H1 (cell line): ENCODE data around the gene EXD1. TPM values are rescaled to one million over a fixed set of nuclear protein-coding genes. Genes with fewer than 3 reads are reported as not detected.

ENCODE experiments used
- CTCF ChIA-PET: fragments of 300-600 bp; sonication (Branson Sonifier 250); formaldehyde crosslinking; loops from one replicate; lab custom pipeline; 2021; ENCODE audit not compliant: partially characterized antibody; lab: Charles Lee
- POLR2A ChIA-PET: fragments of 300-600 bp; sonication (Branson Sonifier 250); formaldehyde crosslinking; loops from one replicate; lab custom pipeline; 2021; ENCODE audit warnings: inconsistent platforms; ENCODE audit not compliant: partially characterized antibody; lab: Charles Lee
- DNase-seq, 2 experiments: peaks; one replicate each; pipeline versions ENCODE4 v3.0.0 to v3.0.0-alpha.2; 2010 to 2022; ENCODE audit warnings: low spot score in 2 of 2, low read depth in 1 of 2, mixed read lengths in 1 of 2
- FAIRE-seq: peaks from 2 replicates; lab custom pipeline; 2011; peaks lifted over from hg19 to GRCh38; lab: Jason Lieb, UNC
- H2AFZ ChIP-seq: 2 replicates; pipeline ENCODE4 v1.8.1; 2012; ENCODE audit warnings: low read length, inconsistent platforms
- H2AK5ac ChIP-seq: 2 replicates; pipeline ENCODE4 v1.6.1; 2013; ENCODE audit warnings: low read depth, low read length
- H2BK120ac ChIP-seq: replicated peaks from 2 replicates; pipeline ENCODE3; 2013; ENCODE audit warnings: low read depth, low read length, inconsistent platforms
- H2BK12ac ChIP-seq: 2 replicates; pipeline ENCODE4 v1.6.1; 2013; ENCODE audit warnings: low read depth, low read length
- H2BK15ac ChIP-seq: 2 replicates; pipeline ENCODE4 v1.6.1; 2013; ENCODE audit warnings: low read length
- H2BK20ac ChIP-seq: 2 replicates; pipeline ENCODE4 v1.6.1; 2013; ENCODE audit warnings: low read length
- H2BK5ac ChIP-seq: 2 replicates; pipeline ENCODE4 v1.6.1; 2013; ENCODE audit warnings: low read depth, low read length
- H3K14ac ChIP-seq: 2 replicates; pipeline ENCODE4 v1.6.1; 2013; ENCODE audit warnings: inconsistent platforms; ENCODE audit not compliant: insufficient read length
- H3K18ac ChIP-seq: 2 replicates; pipeline ENCODE4 v1.6.1; 2013; ENCODE audit warnings: low read length; ENCODE audit errors: extremely low read depth
- H3K23ac ChIP-seq: 2 replicates; pipeline ENCODE4 v1.6.1; 2013; ENCODE audit warnings: inconsistent platforms; ENCODE audit not compliant: insufficient read length
- H3K23me2 ChIP-seq: 2 replicates; pipeline ENCODE4 v1.6.1; 2013; ENCODE audit warnings: low read depth, low read length
- H3K27ac ChIP-seq: 2 replicates; pipeline ENCODE4 v1.6.1; 2011; ENCODE audit warnings: low read depth, low read length, inconsistent platforms
- H3K27me3 ChIP-seq, 4 experiments: replicated peaks in 1 of 4; 1 replicate in 1 of 4; 2 replicates in 3 of 4; pipeline versions ENCODE4 v1.6.1 to v1.8.1; 2011 to 2013; ENCODE audit warnings: low read length in 3 of 4, mild to moderate bottlenecking in 3 of 4, inconsistent platforms in 2 of 4, mixed read lengths in 2 of 4, moderate library complexity in 1 of 4; ENCODE audit not compliant: control insufficient read depth in 3 of 4, insufficient read depth in 3 of 4; ENCODE audit errors: extremely low read depth in 1 of 4
- H3K36me3 ChIP-seq, 4 experiments: 2 replicates each; pipeline versions ENCODE4 v1.6.1 to v1.8.1; 2011 to 2013; ENCODE audit warnings: mild to moderate bottlenecking in 4 of 4, low read length in 3 of 4, moderate library complexity in 2 of 4, control low read depth in 1 of 4, inconsistent platforms in 1 of 4; ENCODE audit not compliant: insufficient read depth in 4 of 4, control insufficient read depth in 2 of 4
- H3K4ac ChIP-seq: replicated peaks from 2 replicates; pipeline ENCODE3; 2013; ENCODE audit warnings: low read length, low read depth, mixed read lengths, inconsistent platforms; ENCODE audit not compliant: insufficient read length
- H3K4me1 ChIP-seq, 4 experiments: replicated peaks in 1 of 4; 1 replicate in 1 of 4; 2 replicates in 3 of 4; pipeline versions ENCODE4 v1.6.1 to v1.8.1; 2011 to 2013; ENCODE audit warnings: low read length in 3 of 4, inconsistent platforms in 2 of 4, mixed read lengths in 1 of 4; ENCODE audit not compliant: insufficient read depth in 4 of 4, control insufficient read depth in 3 of 4
- H3K4me2 ChIP-seq, 2 experiments: 2 replicates each; pipeline versions ENCODE4 v1.6.1 to v1.8.1; 2011 to 2013; ENCODE audit warnings: low read depth in 2 of 2, low read length in 2 of 2, control low read depth in 1 of 2, inconsistent platforms in 1 of 2, mild to moderate bottlenecking in 1 of 2; ENCODE audit not compliant: insufficient read depth in 1 of 2
- H3K4me3 ChIP-seq, 4 experiments: fragments of 200-600, 300-600 bp in 1 of 4; sonication (generic), shearing (Covaris generic), sonication (Bioruptor Twin) in 1 of 4; 2 replicates each; pipeline versions ENCODE4 v1.5.1 to v1.8.1; 2011 to 2016; ENCODE audit warnings: low read length in 4 of 4, low read depth in 3 of 4, control low read depth in 2 of 4, inconsistent platforms in 2 of 4, mild to moderate bottlenecking in 2 of 4, mixed read lengths in 1 of 4, moderate library complexity in 1 of 4; ENCODE audit not compliant: insufficient read depth in 2 of 4; ENCODE audit errors: extremely low read depth in 1 of 4
- H3K56ac ChIP-seq: replicated peaks from 2 replicates; pipeline ENCODE3; 2013; ENCODE audit warnings: low read depth, mild to moderate bottlenecking, mixed read lengths, low read length, inconsistent platforms; ENCODE audit not compliant: insufficient read length
- H3K79me1 ChIP-seq: 2 replicates; pipeline ENCODE4 v1.6.1; 2013; ENCODE audit warnings: low read depth, low read length, control low read depth
- H3K79me2 ChIP-seq, 2 experiments: 2 replicates each; pipeline versions ENCODE4 v1.6.1 to v1.8.1; 2012 to 2013; ENCODE audit warnings: low read length in 2 of 2, mild to moderate bottlenecking in 2 of 2, inconsistent platforms in 1 of 2; ENCODE audit not compliant: insufficient read depth in 2 of 2, control insufficient read depth in 1 of 2
- H3K9ac ChIP-seq, 4 experiments: replicated peaks in 1 of 4; 1 replicate in 1 of 4; 2 replicates in 3 of 4; pipeline versions ENCODE4 v1.6.1 to v1.8.1; 2011 to 2013; ENCODE audit warnings: low read depth in 3 of 4, low read length in 3 of 4, control low read depth in 2 of 4, mild to moderate bottlenecking in 2 of 4, moderate library complexity in 2 of 4, inconsistent platforms in 1 of 4; ENCODE audit errors: extremely low read depth in 1 of 4
- H3K9me3 ChIP-seq, 2 experiments: 2 replicates each; pipeline versions ENCODE4 v1.6.1 to v1.8.1; 2012 to 2013; ENCODE audit warnings: mild to moderate bottlenecking in 2 of 2, moderate library complexity in 2 of 2, control low read depth in 1 of 2, inconsistent platforms in 1 of 2, low read depth in 1 of 2, low read length in 1 of 2, mixed read lengths in 1 of 2; ENCODE audit not compliant: insufficient read depth in 2 of 2
- H4K20me1 ChIP-seq, 2 experiments: replicated peaks in 1 of 2; 2 replicates each; pipeline versions ENCODE3 to v1.8.1; 2011 to 2013; ENCODE audit warnings: inconsistent platforms in 2 of 2, low read length in 2 of 2, mild to moderate bottlenecking in 1 of 2; ENCODE audit not compliant: insufficient read depth in 2 of 2, control insufficient read depth in 1 of 2
- H4K5ac ChIP-seq: 2 replicates; pipeline ENCODE4 v1.6.1; 2013; ENCODE audit warnings: low read length, low read depth, mixed read lengths, inconsistent platforms; ENCODE audit not compliant: insufficient read length
- H4K8ac ChIP-seq: 2 replicates; pipeline ENCODE4 v1.8.0; 2013; ENCODE audit warnings: mild to moderate bottlenecking, moderate library complexity, low read length, inconsistent platforms; ENCODE audit not compliant: insufficient read depth; ENCODE audit errors: extremely low read depth
- H4K91ac ChIP-seq: replicated peaks from 2 replicates; pipeline ENCODE3; 2013; ENCODE audit warnings: low read length, mixed read lengths, inconsistent platforms; ENCODE audit not compliant: insufficient read length
- ATF3 ChIP-seq: IDR thresholded peaks from 2 replicates; pipeline ENCODE4 v1.6.1; 2011; ENCODE audit warnings: low read depth, mild to moderate bottlenecking, low read length; ENCODE audit not compliant: insufficient read depth
- BACH1 ChIP-seq: IDR thresholded peaks from 2 replicates; pipeline ENCODE4 v1.6.1; 2012; ENCODE audit warnings: low read length, improper control_type of control experiment
- FOSL1 ChIP-seq: IDR thresholded peaks from 2 replicates; pipeline ENCODE4 v1.6.1; 2011; ENCODE audit warnings: mild to moderate bottlenecking, low read depth, low read length, moderate library complexity; ENCODE audit not compliant: insufficient read depth
- GTF2F1 ChIP-seq: IDR thresholded peaks from 2 replicates; pipeline ENCODE4 v1.6.1; 2012; ENCODE audit warnings: low read depth, low read length, improper control_type of control experiment, borderline replicate concordance
- HDAC2 ChIP-seq, 2 experiments: fragments of 300-600 bp in 1 of 2; sonication (generic) in 1 of 2; IDR thresholded peaks; 2 replicates each; pipeline ENCODE4 v1.6.1; 2011 to 2012; ENCODE audit warnings: low read depth in 2 of 2, low read length in 2 of 2, mild to moderate bottlenecking in 2 of 2, moderate library complexity in 2 of 2, borderline replicate concordance in 1 of 2, inconsistent platforms in 1 of 2
- HDAC6 ChIP-seq: IDR thresholded peaks from one replicate; pipeline ENCODE4 v1.7.1; 2012; ENCODE audit warnings: low read depth, mild to moderate bottlenecking, inconsistent platforms, low read length, moderate library complexity
- JUN ChIP-seq: IDR thresholded peaks from 2 replicates; pipeline ENCODE4 v1.6.1; 2011; ENCODE audit warnings: low read depth, mild to moderate bottlenecking, improper control_type of control experiment, low read length
- MAFK ChIP-seq: IDR thresholded peaks from 2 replicates; pipeline ENCODE4 v1.6.1; 2012; ENCODE audit warnings: low read depth, mild to moderate bottlenecking, improper control_type of control experiment, low read length
- NANOG ChIP-seq: IDR thresholded peaks from 2 replicates; pipeline ENCODE4 v1.6.1; 2011; ENCODE audit warnings: low read length, low read depth, mild to moderate bottlenecking, inconsistent platforms; ENCODE audit not compliant: insufficient read depth, poor library complexity, severe bottlenecking
- NRF1 ChIP-seq: IDR thresholded peaks from 2 replicates; pipeline ENCODE4 v1.6.1; 2011; ENCODE audit warnings: mild to moderate bottlenecking, low read depth, low read length, improper control_type of control experiment
- POLR2AphosphoS5 ChIP-seq: IDR thresholded peaks from 2 replicates; pipeline ENCODE4 v1.6.1; 2011; ENCODE audit warnings: low read depth, low read length
- SAP30 ChIP-seq: fragments of 300-600 bp; sonication (generic); IDR thresholded peaks from 2 replicates; pipeline ENCODE4 v1.7.1; 2012; ENCODE audit warnings: low read length, moderate library complexity, mild to moderate bottlenecking, inconsistent platforms; ENCODE audit not compliant: insufficient read depth, insufficient replicate concordance
- SP4 ChIP-seq: IDR thresholded peaks from 2 replicates; pipeline ENCODE4 v1.6.1; 2012; ENCODE audit warnings: low read length, inconsistent platforms
- SUZ12 ChIP-seq: fragments of 200-600 bp; sonication (generic); IDR thresholded peaks from 2 replicates; pipeline ENCODE4 v1.6.1; 2012; ENCODE audit warnings: mild to moderate bottlenecking, inconsistent platforms, low read length, moderate library complexity, mixed read lengths
- TAF7 ChIP-seq: optimal IDR thresholded peaks from 2 replicates; pipeline ENCODE3; 2011; ENCODE audit warnings: low read depth, mild to moderate bottlenecking, inconsistent platforms, low read length, moderate library complexity, borderline replicate concordance
- polyA plus RNA-seq, 7 experiments: library from polyadenylated mRNA; depleted of rRNA in 3 of 7; stranded (reverse) in 5 of 7; unstranded in 2 of 7; fragments of >200 nt in 5 of 7; fragments of 200-250 nt in 2 of 7; gene quantifications; 1 replicate in 5 of 7; 2 replicates in 1 of 7; 4 replicates in 1 of 7; pipeline versions ENCODE4 v1.2.1 to v1.2.3, GENCODE V29; 2011 to 2013; ENCODE audit warnings: missing spikeins in 2 of 7, mixed read lengths in 2 of 7
- total RNA-seq: library from RNA; stranded (reverse); fragmentation: NEBNext Ultra II Directional; extraction: Animal tissue kit (Norgen Biotek cat#: 25700); gene quantifications from 2 replicates; pipeline ENCODE4 v1.2.1, GENCODE V29; 2021

The EXD1 gene
- total and polyA plus RNA-seq, 2 of the 8 experiments (the other 6 are each of a cell fraction or from before 2014, with no cell fraction given) = 0.06 to 0.54 TPM

DNA sequence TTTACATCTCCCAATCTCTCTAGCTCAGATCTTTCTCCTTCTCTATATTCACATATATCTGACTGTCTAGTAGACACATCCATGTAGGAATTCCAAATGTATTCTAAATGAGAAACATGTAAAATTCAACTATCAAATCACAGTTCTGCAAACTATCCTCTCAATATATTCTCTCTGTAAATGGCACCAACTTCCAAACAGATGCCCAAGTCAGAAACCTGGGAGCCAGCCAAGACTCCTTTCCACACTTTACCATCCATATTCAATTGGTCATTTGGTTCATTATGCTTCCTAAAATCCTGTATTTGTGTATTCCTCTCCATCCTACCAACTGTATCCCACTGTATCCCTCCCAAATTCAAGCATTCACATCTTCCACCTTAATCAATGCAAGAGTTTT, 61.5 kb downstream of the EXD1 start:
- H3K23ac ChIP-seq = no peak overlapping the region
- FAIRE-seq (no peak), DNase-seq (no peak)
- no peaks in the 10 kb centered on the region for H3K23me2 ChIP-seq
- no peak overlapping the region for H2BK120ac ChIP-seq
- H3K56ac ChIP-seq = no peak overlapping the region
- no peaks in the 10 kb centered on the region for H3K79me1 ChIP-seq
- no peak overlapping the region for H2BK5ac ChIP-seq
- H4K20me1 ChIP-seq = no peaks in the 10 kb centered on the region
- no peak overlapping the region for H3K4me3 ChIP-seq
- H3K4me1 ChIP-seq = no peaks in the 10 kb centered on the region
- H3K36me3 ChIP-seq = no peaks in the 10 kb centered on the region
- no peak overlapping the region for H3K9ac ChIP-seq
- H4K5ac ChIP-seq = no peak overlapping the region
- H3K27me3 ChIP-seq = no peaks in the 10 kb centered on the region
- H3K9me3 ChIP-seq = no peaks in the 10 kb centered on the region
- TF ChIP-seq POLR2AphosphoS5 (no peak), NANOG (no peak), HDAC6 (no peak), FOSL1 (no peak), HDAC2 (IDR thresholded peaks at IDR 0.05; ENCODE audit: borderline replicate concordance in 1 of 2, low read depth in 2 of 2, low read length in 2 of 2) (no peak), BACH1 (no peak), SP4 (no peak), GTF2F1 (no peak), SAP30 (no peak), MAFK (no peak), JUN (no peak), TAF7 (no peak), NRF1 (no peak), SUZ12 (no peak), ATF3 (no peak)
- H3K4ac ChIP-seq = no peak overlapping the region
- no peak overlapping the region for H3K4me2 ChIP-seq
- no peak overlapping the region for H2BK15ac ChIP-seq
- H4K8ac ChIP-seq = no peak overlapping the region
- H3K79me2 ChIP-seq = no peaks in the 10 kb centered on the region
- H3K14ac ChIP-seq = no peak overlapping the region
- H2BK20ac ChIP-seq = no peak overlapping the region
- no peak overlapping the region for H2AFZ ChIP-seq
- ChIA-PET POLR2A (interaction anchor here (1.5 kb wide), 1 partner anchor 10 kb away, joined by 3 read pairs; no protein-coding TSS in a partner anchor), CTCF (interaction anchor here (0.6 kb wide), 1 partner anchor 1244 kb away, joined by 5 read pairs; no protein-coding TSS in a partner anchor)
- H3K27ac ChIP-seq = no peak overlapping the region
- no peak overlapping the region for H3K18ac ChIP-seq
- no peak overlapping the region for H4K91ac ChIP-seq
- no peak overlapping the region for H2AK5ac ChIP-seq
- H2BK12ac ChIP-seq = no peak overlapping the region
